UCSD-AML1 (cell line): ENCODE data around the gene TBCC.

Experiments
- DNase-seq: peaks from one replicate; lab custom pipeline; 2025; ENCODE audit not compliant: unreplicated experiment; lab: John Stamatoyannopoulos, UW

The TBCC gene

DNA sequence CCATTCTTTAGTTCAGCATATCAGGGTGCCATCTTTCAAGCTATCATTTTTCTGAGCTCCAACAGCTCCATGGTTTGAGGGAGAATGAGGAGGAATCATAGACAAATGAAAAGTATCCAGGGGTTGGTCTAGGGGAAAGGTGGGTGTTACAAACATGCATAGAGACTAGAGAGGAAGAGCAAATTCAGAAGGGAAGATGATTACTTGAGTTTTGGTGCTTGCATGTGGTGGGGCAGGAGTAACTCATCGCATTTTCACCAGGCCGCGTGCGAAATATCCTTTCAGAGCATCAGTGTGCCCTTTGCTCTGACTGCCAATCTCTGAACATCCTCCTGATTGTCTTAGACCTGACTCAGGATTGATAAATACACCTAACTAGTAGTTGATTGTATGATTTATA, 28.3 kb upstream of the TBCC start:
- DNase-seq: no peak

DNA sequence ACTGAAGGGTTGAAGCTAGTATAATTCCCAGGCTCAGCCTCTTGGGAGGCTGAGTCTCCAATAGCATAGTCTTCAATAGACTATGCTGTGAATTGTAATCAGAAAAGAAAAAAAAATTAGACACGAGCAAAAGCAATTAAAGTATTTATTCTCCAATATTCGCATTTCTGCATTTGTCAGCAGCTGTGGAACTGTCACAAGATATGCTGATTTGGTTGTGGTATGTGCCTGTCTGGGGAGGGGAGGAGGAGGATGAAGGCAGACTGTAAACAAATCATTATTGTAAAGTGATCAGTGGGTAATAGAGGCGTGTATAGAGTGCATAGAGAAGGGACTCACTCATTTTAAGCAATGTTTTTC, 25.8 kb upstream of the TBCC start:
- no peak for DNase-seq

DNA sequence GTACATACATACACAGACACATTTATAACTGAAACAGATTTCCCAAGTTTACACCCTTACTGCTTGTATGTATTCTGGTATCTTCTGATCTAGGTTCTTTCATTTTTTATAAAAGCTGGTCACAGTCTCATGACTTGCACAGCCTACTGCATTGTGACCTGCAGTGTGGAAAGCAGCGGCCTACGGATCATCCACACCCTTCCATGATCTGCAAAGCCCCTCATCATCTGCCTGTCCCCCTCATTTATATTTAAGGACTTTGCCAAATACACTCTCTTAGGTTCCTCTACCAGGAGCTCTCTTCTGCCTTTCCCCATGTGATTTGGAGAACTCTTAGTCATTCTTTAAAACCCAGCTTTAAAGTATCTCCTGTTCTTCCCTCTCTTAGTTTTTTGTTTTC, 23.9 kb upstream of the TBCC start:
- DNase-seq: no peak

DNA sequence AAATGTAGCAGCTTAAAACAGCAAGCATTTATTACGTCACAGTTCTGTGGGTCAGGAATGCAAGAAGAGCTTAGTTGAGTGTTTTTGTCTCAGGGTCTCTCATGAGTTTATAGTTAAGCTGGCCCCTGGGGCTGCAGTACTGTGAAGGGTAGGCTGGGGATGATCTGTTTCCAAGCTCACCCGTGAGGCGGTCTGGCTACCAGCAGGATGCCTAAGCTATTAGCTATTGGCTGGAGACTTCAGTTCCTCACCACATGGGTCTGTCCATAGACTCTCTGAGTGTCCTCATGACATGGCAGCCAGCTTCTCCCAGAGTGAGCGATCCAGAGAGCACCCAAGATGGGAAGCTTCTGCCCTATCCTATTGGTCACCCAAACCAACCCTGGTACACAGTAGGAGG, 23.1 kb upstream of the TBCC start:
- no peak for DNase-seq

DNA sequence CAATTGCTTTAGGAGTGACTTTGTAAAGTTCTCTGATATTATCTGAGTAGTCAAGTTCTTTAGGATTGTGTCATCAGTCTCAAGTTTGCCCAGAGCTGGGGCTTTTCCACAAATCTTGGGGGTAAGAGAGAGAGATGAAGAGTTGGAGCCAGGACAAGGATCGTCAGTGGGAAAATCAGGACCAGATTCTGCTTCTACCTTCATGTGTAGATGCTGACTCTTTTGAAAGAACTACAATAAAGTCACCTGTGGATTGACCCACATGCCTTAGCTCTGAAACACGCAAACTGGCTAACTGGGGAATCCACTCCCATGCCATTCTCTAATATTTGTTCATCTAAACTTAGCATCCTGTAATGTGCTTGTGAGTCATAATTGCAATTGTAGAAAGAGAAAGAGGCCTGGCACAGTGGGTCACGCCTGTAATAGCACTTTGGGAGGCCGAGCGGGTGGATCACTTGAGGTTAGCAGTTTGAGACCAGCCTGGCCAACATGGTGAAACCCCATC, 20.3 kb upstream of the TBCC start:
- DNase-seq: no peak

DNA sequence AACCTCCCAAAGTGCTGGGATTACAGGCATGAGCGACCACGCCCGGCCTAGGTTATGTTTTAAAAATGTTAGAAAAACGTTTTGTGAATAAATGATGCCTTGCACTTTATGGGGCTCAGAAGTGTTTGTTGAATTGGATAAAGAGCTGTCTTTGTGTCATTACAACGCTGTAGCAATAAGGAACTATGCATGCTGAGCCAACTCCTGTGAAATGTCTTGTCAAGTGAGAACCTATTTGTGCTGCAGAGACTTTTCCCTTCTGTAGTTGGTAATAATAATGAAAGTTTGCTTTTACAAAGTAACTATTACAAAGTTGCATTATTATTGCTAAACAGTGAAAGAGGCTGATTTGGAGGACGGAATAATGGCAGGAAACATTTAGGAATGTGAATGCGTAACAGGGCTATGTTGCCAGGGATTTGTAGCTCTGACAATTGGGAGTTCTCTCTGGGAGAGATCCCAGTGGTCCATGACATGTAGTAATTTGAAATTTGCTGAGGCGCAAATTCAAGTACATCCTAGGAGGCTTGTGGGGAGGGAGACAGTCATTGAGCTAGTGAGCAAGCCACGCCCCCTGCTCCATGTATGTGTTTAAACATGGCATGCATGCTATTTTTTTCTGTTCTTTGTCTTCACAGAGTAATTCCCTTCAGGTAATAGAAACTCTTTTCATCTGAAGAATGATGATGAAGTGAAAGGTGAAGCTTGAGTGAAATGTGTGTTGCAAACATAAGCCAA, 19.2 kb upstream of the TBCC start:
- DNase-seq: no peak

DNA sequence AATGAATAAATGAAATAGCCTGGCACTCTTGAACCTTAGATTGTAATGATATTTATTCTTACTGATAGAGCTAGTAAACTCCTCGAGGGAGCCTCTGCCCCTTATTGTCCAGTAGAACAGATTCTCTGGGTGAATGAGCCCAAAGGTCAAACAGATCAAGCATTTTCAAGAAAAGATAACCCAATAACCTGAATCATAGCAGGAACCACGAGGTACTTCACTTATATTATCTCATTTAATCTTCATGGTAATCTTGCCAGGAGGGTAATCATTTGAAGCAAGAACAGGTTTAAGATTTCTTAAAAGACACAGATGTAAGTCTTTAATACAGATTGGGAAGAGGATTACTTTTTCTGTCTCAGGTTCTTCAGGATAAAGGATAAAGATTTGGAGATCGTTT, 17.0 kb upstream of the TBCC start:
- no peak for DNase-seq

DNA sequence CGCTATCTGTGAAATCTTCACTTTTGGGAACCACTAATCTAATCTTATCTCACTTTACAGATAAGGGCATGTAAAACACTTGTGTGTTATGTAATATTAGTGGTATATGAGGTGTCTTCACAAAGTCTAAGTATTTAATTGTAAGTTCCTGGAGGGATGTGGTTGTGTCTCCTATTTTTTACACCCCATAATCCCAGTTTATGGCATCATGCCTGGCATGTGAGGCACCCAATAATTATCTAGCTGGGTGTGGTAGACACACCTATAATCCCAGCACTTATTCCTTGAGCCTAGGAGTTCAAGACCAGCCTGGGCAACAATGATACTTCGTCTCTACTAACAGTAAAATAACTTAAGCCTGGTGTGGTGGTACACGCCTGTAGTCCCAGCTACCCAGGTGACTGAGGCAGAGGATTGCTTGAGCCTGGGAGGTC, 16.5 kb upstream of the TBCC start:
- DNase-seq: no peak

DNA sequence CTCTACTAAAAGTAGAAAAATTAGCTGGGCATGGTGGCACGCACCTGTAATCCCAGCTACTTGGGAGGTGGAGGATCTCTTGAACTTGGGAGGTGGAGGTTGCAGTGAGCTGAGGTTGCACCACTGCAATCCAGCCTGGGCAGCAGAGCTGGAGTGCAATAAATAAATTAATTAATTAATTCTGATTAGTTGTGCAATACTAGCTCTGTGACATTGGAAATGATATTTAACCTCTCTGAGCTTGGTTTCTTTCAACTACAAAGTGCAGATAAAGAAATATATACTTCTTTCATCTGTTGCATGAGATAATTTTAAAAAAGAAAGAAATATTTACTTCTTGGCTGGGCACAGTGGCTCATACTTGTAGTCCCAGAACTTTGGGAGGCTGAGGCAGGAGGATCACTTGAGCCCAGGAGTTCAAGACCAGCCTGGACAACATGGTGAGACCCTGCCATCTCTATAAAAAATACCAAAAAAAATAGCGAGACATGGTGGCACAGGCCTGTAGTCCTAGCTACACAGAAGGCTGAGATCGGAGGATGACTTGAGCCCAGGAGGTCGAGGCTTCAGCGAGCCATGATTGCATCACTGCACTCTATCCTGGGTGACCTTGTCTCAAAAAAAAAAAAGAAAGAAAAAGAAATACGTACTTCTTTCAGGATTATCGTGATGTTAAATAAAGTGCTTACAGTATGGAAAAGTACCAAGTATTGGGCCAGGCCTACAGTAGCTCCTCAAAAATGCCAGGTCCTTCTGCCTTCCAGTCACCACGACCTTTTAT, 15.6 kb upstream of the TBCC start:
- no peak for DNase-seq

DNA sequence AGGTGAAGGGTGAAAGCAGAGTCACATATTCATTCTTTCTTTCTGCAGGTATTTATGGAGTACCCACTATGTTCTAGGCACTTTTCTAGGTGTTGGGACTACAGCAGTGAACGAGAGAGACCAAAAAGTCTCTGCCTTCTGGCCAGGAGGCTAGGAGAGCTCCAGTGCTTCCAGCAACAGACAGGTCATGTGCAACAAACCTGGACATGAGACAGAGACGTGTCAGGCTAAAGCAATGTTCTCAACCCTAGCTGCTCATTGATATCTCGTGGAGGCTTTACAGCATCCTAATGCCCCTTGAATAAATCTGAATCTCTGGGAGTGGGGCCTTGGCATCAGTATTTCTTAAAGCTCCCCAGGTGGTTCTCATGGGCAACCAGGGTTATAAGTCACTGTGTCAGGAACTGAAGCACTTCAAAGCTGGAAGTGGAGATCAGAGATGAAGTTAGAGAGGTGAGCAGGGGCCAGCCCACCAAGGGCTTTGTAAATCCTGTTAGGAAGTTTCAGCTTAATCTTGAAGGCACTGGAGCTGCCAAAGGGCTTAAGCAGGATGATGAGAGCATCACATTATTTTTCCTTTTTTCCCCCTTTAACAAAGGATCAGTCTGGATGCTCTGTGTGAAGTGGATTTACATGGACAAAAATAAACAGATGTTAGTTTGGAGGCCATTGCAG, 13.0 kb upstream of the TBCC start:
- DNase-seq: no peak

DNA sequence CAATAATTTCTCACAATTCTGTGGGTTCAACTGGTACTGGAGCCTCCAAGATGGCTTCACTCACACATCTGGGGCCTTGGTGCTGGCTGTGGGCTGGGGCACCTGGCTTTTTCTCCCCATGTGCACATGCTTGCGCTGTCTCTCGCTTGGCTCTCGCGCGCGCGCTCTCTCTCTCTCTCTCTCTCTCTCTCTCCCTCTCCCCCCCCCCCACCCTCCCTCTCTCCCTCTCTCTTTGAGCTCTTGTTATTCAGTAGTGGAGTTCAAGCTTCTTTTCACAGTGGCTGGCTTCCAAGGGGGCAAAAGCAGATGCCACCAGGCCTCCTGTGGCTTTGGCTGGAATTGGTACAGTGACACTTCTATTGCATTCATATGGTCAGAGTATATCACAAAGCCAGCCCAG, 10.8 kb upstream of the TBCC start:
- DNase-seq: no peak

DNA sequence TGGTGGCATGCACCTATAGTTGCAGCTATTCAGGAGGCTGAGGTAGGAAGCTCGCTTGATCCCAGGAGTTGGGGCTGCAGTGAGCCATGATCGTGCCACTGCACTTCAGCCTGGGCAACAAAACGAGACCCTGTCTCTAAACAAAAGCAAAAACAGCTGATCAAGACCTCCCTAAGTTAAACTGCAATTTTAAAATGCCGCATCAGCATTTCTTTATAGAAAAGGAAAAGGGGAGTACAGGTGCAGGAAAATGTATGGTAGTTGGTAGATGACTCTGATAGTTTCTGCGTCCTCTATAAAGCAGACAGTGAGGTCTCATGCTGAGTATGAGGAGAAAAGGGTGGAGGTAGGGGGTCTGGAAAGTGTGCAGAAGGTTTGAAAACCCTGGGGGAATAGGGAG, 8.9 kb upstream of the TBCC start:
- no peak for DNase-seq

DNA sequence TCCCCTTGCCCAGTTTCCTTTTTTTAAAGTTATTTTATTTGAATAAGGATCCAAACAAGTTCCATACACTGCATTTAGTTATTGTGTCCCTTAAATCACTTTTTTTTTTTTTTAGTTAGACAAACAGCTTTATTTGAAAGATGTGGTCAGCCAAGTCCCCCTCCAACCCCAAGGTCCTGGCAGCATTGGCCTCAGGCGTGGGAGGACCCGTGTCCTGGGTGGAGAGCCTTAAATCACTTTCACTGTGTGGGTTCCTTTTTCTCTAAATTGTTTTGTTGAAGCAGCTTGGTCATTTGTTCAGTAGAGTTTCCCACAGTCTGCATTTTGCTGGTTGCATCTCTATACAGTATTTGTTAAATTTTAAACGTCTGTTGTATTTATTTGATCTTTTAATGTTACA, 5.2 kb upstream of the TBCC start:
- no peak for DNase-seq

DNA sequence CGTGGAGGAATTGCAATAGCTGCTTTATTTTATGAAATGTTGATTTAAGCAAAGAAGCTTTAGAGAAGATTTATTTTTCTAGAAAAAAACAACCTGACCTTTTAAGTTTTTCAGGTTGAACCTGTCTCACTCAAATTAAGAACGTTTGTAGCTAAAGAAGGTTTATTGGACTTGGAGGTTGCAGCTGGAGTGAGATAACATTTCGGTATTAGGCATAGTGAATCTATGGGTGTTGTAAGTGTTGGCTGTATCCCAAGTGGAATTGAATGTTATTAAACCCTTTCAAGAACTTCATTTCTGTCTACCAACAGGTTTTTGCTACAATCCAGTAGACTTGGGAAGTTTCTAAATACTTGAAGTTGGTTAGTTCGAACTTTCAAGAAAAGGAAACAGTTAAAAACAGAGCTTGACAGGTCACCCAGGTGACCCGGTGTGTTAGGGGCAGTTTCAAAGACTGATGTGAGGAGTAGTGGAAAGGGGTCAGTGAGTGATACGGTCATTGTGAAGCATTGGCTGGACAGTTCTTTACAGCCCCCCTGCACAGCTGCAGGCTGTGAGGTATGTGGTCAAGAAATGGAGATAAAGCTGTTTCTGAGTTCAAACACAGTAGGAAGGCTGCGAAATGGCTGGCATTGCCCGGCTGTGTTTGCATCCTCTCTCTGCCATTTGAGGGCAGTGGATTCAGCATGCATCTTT, 2.4 kb upstream of the TBCC start:
- no peak for DNase-seq

DNA sequence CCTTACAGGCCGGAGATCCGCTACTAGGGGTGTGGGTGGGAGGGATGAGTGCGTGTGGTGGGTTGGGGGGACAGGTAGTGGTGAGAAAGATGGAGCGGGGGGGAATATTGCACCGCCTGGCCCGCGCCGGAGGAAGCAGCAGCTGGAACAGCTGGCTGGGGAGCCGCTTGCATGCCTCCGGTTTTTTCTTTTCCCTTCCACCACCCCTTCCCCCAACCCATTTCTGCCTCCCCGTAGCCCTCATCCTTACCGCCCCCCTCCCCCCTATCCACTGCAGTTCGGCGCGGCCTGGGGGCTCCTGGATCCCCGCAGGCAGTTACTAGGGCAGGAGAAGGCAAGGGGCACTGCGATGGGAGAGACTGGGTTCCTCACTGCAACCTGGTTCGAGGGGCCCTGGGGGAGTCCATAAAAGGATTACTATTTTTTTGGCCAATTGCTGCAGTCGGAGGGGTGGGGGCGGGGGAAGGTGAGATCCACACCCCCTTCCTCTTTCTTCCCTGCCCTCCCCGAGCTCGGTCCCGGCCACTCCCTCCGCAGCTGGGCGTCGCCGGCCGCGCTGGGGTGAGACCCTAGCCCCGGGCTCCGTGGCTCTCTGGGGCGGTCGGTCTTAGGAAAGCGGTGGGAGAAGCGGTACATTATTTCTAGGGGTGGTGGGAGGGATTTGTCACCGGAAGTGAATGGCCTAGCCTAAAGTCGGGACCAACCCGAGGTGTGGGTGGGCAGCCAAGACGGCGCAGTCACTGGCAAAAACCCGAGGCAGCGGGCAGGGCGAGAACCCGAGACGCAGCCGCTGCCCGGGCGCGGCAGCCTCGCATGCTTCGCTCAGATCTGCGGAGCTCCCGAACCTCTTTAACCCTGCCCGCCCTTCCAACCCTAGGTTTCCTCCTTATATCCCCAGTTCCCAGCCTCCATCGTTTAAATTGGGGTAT, 824 bp upstream of the TBCC start:
- peak; percentile 94 for DNase-seq

DNA sequence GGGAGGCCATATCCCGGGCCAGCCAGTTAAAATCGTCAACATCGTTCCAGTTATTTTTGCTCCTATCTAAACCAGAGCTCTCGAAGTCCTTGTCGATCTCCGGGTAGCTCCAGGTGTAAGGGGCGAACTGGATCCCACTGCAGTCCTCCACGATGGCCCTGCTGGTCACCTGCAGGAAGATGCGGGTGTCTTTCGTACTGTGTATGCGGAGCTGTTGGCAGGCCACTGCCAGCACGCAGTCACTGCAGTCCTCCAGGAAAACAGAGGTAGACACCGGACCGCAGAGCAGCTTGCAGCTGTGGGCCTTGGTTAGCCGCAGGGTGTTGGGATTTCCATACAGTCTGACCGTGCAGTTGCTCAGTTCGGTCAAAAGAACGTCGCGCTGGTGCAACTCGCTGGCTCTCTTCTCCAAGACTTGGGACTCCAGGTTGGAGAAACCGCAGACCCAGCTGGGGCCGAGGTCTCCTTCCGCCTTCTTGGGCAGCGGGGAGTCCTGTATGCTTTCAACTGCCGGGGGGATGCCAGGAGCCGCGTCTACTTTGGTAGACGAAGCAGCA, 742 bp downstream of the TBCC start:
- DNase-seq: no peak

DNA sequence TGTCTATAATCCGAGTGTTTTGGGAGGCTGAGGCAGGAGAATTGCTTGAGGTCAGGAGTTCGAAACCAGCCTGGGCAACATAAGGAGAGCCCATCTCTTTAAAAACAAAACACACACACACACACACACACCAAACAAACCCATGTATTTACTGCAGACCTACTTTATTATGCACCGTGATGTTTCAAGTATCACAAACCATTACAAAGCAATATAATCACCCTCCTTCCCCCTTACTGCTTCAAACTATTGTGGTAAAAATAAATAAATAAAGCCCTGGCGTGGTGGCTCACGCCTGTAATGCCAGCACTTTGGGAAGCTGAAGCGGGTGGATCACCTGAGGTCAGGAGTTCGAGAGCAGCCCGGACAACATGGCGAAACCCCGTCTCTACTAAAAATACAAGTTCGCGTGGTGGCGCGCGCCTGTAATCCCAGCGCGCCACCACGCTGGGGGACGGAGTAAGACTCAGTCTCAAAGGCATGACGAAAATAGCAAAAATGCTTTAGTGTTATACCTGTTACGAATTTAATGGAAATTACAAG, 1.5 kb downstream of the TBCC start:
- no peak for DNase-seq

DNA sequence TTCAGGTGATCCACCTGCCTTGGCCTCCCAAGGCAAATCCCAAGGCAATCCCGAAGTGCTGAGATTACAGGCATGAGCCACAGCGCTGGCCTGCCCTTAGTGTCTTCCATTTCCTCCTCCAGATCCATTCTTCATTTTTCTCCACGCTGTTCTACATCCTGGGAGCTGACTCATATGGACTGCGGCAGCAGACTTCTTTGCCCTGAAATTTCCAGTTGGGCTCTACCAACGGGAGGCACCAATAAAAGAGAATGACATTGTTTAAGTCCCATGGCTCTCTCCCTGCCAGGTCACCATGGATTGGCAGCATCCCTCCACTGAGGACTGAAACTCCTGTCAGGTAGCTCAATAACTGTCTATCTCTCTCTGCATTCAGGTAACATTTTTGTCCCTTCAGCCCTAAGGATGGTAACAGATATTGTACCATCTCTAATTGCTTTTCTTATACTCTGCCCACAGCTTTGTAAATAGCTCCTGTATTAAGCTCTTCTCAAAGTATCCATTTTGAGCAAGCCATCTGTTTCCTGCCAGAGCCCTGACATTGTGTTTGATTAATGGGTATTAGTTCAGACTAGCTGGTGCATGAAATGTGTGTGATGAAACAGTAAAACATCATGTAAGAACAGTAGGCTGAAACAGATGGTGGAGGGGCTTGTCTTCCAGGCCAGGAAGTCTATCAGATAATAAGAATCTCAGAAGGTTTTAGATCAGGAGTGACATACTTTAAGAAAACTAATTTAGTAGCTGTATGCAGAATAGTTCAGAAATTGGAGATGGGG, 3.6 kb downstream of the TBCC start:
- DNase-seq: no peak

DNA sequence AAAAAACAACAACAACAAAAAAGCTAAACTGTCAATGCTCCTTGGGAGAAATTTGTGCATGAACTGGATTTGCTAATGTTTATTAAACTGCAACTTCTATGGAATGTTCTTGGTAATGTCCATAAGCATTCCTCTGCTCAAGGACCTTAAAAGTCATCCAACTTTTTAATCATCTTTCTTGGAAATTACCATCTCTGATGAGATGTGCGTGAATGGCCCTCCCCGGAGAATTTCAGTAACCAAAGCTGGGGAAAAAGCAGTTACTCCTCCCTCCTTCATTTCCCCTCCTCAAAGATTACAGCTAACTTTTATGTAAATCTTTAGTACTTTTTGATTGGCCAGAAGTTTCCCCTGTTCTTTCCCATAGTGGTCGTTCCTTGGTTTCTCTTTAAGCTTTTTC, 5.2 kb downstream of the TBCC start:
- no peak for DNase-seq
